Esophagus (tissue), 2 donors: ENCODE data around the gene LMBRD1. TPM values are rescaled to one million over a fixed set of nuclear protein-coding genes. Genes with fewer than 3 reads are reported as not detected.

ENCODE experiments used
- H3K27ac ChIP-seq, 2 donors: one replicate each; pipeline ENCODE4 v1.5.1; 2013; ENCODE audit warnings: low read depth in 2 of 2, mild to moderate bottlenecking in 2 of 2, inconsistent platforms in 1 of 2, low read length in 1 of 2, moderate library complexity in 1 of 2
- H3K27me3 ChIP-seq, 2 donors: one replicate each; pipeline ENCODE4 v1.6.1; 2013; ENCODE audit warnings: low read length in 2 of 2, control low read depth in 1 of 2, mild to moderate bottlenecking in 1 of 2; ENCODE audit not compliant: insufficient read depth in 2 of 2, control insufficient read depth in 1 of 2
- H3K36me3 ChIP-seq, 2 donors: one replicate each; pipeline ENCODE4 v1.6.1; 2013; ENCODE audit warnings: low read length in 1 of 2; ENCODE audit not compliant: control insufficient read depth in 2 of 2, insufficient read depth in 2 of 2
- H3K4me1 ChIP-seq, 2 donors: one replicate each; pipeline ENCODE4 v1.6.1; 2013; ENCODE audit warnings: low read length in 1 of 2; ENCODE audit not compliant: control insufficient read depth in 2 of 2, insufficient read depth in 2 of 2
- H3K4me3 ChIP-seq, 2 donors: one replicate each; pipeline ENCODE4 v1.5.1; 2013; ENCODE audit warnings: low read length in 2 of 2, mild to moderate bottlenecking in 2 of 2, low read depth in 1 of 2, moderate library complexity in 1 of 2
- H3K9me3 ChIP-seq, 2 donors: one replicate each; pipeline ENCODE4 v1.6.1; 2013; ENCODE audit warnings: mild to moderate bottlenecking in 2 of 2, low read depth in 1 of 2, low read length in 1 of 2, moderate library complexity in 1 of 2; ENCODE audit not compliant: control insufficient read depth in 2 of 2, insufficient read depth in 1 of 2
- WGBS, 2 donors: extraction: QIAGEN DNeasy Blood & Tissue Kit; methylation state at CpG; one replicate each; pipeline ENCODE4 v1.1.7; 2013; 5-methylcytosine and 5-hydroxymethylcytosine counted together
- polyA plus RNA-seq, 2 donors: library from polyadenylated mRNA; stranded (reverse); fragments of 200-250 nt; gene quantifications; one replicate each; pipeline ENCODE4 v1.2.3, GENCODE V29; 2013
- donor health status: healthy with polysubstance abuse.
- donor health status: Bipolar disorder and iron deficiency.

The LMBRD1 gene
- polyA plus RNA-seq, 2 donors = 22.3 to 28.0 TPM

- H3K27me3 ChIP-seq = no peaks in the 10 kb centered on the region
- H3K4me3 ChIP-seq = no peak overlapping the region
- WGBS, 2 donors = 83 to 93% methylated on average over 3 of the region's 3 CpGs
- peaks cover 0 to 2% of the 10 kb centered on the region in 2 donors for H3K4me1 ChIP-seq
- H3K9me3 ChIP-seq = no peaks in the 10 kb centered on the region
- peaks cover 0 to 4% of the 10 kb centered on the region in 2 donors for H3K36me3 ChIP-seq
- H3K27ac ChIP-seq = no peak overlapping the region
Measured at GRCh38 chr6:69763763-69764162, 33.0 kb downstream of the LMBRD1 start.

DNA sequence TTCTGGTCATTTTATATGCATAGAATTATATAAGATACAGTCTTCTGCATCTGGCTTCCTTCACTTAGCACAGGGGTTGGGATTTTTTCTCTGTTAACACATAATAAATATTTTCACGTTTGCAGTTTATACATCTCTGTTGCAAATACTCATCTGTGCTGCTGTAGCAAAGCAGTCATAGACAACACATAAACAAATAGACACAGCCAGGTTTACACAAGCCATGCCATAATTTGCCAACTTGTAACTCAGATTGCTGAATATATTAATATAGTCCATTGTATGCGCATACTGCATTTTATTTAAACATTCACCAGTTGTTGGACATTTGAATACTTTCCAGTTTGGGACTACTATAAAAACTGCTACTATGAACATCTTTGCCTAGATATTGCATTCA lies 35.0 kb downstream of the LMBRD1 start:
- Histone ChIP-seq H3K9me3 (no peaks in the 10 kb centered on the region), H3K4me3 (no peak overlapping the region), H3K27me3 (no peaks in the 10 kb centered on the region), H3K36me3 (peaks cover 0 to 4% of the 10 kb centered on the region in 2 donors), H3K27ac (no peak overlapping the region), H3K4me1 (peaks cover 0 to 2% of the 10 kb centered on the region in 2 donors)
- 80 to 82% methylated on average over 2 of the region's 2 CpGs for WGBS, 2 donors

DNA sequence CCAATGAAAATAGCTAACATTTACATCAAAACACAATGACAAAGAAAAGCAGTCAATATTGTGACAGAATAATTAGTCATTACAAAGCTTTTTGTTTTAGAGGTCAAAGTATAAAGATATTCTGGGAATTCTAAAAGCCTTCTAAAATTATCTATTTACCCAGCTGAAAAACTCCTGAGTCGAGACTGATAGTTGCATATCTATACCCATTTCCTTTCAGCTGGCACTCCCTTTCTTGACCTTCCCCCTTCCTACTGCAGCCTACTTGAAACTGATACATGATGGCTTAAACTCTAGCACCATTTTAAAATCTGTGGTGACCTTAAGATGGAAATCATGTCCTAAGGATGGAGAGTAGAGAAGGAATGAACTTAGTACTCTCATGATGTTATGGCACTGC lies 38.6 kb downstream of the LMBRD1 start:
- WGBS, 2 donors = 17 to 28% methylated on average over 1 of the region's 1 CpG
- H3K9me3 ChIP-seq = no peaks in the 10 kb centered on the region
- H3K36me3 ChIP-seq = peaks cover 0 to 4% of the 10 kb centered on the region in 2 donors
- H3K4me1 ChIP-seq = no peaks in the 10 kb centered on the region
- H3K27me3 ChIP-seq = no peaks in the 10 kb centered on the region
- no peak overlapping the region for H3K27ac ChIP-seq
- H3K4me3 ChIP-seq = no peak overlapping the region

- Histone ChIP-seq H3K4me1 (no peaks in the 10 kb centered on the region), H3K4me3 (no peak overlapping the region), H3K27me3 (no peaks in the 10 kb centered on the region), H3K27ac (no peak overlapping the region), H3K36me3 (peaks cover 0 to 4% of the 10 kb centered on the region in 2 donors), H3K9me3 (no peaks in the 10 kb centered on the region)
- WGBS, 2 donors = 69 to 93% methylated on average over 1 of the region's 1 CpG
Measured at GRCh38 chr6:69756907-69757306, 39.9 kb downstream of the LMBRD1 start.

- Histone ChIP-seq H3K36me3 (peaks cover 0 to 4% of the 10 kb centered on the region in 2 donors), H3K4me1 (no peaks in the 10 kb centered on the region), H3K27me3 (no peaks in the 10 kb centered on the region), H3K9me3 (no peaks in the 10 kb centered on the region), H3K4me3 (no peak overlapping the region), H3K27ac (no peak overlapping the region)
Measured at GRCh38 chr6:69756366-69756765, 40.4 kb downstream of the LMBRD1 start.

GRCh38 chr6:69735027-69735426 lies 61.8 kb downstream of the LMBRD1 start:
- no peaks in the 10 kb centered on the region for H3K27me3 ChIP-seq
- H3K4me1 ChIP-seq = no peaks in the 10 kb centered on the region
- no peaks in the 10 kb centered on the region for H3K9me3 ChIP-seq
- H3K36me3 ChIP-seq = no peaks in the 10 kb centered on the region
- H3K4me3 ChIP-seq = no peak overlapping the region
- no peak overlapping the region for H3K27ac ChIP-seq
- WGBS, 2 donors = 94 to 97% methylated on average over 4 of the region's 4 CpGs

- Histone ChIP-seq H3K27ac (no peak overlapping the region), H3K4me1 (no peaks in the 10 kb centered on the region)
- 52 to 55% methylated on average over 2 of the region's 2 CpGs for WGBS, 2 donors
Measured at GRCh38 chr6:69732640-69733039, 64.2 kb downstream of the LMBRD1 start.

GRCh38 chr6:69732045-69732444 lies 64.8 kb downstream of the LMBRD1 start:
- Histone ChIP-seq H3K9me3 (no peaks in the 10 kb centered on the region), H3K36me3 (no peaks in the 10 kb centered on the region), H3K4me1 (no peaks in the 10 kb centered on the region), H3K27ac (no peak overlapping the region), H3K4me3 (no peak overlapping the region), H3K27me3 (no peaks in the 10 kb centered on the region)
- WGBS, 2 donors = 58 to 62% methylated on average over 2 of the region's 2 CpGs

More at GRCh38 chr6:69732640-69733039, 64.2 kb downstream of the LMBRD1 start:
- H3K36me3 ChIP-seq = no peaks in the 10 kb centered on the region
- no peaks in the 10 kb centered on the region for H3K9me3 ChIP-seq
- H3K27me3 ChIP-seq = no peaks in the 10 kb centered on the region
- H3K4me3 ChIP-seq = no peak overlapping the region

DNA sequence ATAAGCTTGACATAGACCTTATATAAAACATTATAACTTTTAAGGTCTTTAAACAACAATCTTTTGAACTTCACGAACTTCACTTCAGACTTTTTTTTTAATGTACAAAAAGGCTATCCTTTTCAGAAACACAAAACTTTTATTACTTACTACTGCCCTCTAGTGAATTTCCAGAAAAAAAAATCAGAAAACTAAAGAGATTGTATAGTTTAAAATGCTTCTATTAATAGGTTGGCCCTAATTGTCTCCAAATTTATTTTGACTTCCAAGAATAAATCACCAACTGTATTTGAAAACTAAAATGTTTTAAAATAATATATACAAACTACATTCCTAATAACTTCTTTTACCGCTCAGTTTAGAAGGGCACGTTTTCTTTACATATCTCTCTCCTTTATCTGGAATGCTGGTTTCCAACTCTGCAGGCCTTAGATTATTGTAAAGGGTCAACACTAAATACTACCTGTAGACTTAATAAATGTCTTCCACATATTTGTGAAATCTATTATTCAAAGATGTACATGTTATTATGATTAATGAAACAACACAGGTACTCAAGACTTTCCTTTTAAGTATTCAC lies 66.8 kb downstream of the LMBRD1 start:
- no peak overlapping the region for H3K27ac ChIP-seq
- no peaks in the 10 kb centered on the region for H3K36me3 ChIP-seq
- no peak overlapping the region for H3K4me3 ChIP-seq
- H3K4me1 ChIP-seq = no peaks in the 10 kb centered on the region
- no peaks in the 10 kb centered on the region for H3K27me3 ChIP-seq
- 68 to 69% methylated on average over 3 of the region's 3 CpGs for WGBS, 2 donors
- no peaks in the 10 kb centered on the region for H3K9me3 ChIP-seq

DNA sequence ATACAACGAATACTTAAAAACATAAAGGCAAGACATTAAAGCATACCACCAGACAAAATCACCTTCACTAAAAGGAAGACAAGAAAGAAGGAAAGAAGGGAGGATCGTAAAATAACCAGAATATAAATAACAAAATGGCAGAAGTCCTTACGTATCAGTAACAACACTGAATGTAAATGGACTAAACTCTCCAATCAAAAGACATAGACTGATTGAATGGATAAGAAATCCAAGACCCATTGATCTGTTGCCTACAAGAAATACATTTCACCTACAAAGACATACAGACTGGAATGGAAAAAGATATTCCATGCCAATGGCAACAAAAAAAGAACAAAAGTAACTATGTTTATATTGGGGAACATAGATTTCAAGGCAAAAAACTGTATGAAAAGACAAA lies 74.1 kb downstream of the LMBRD1 start:
- Histone ChIP-seq H3K9me3 (no peaks in the 10 kb centered on the region), H3K4me3 (no peak overlapping the region), H3K4me1 (no peaks in the 10 kb centered on the region), H3K36me3 (peaks cover 0 to 7% of the 10 kb centered on the region in 2 donors), H3K27me3 (no peaks in the 10 kb centered on the region), H3K27ac (no peak overlapping the region)
- WGBS, 2 donors = 95 to 98% methylated on average over 3 of the region's 3 CpGs
